ENCODE results near the gene TAMALIN. TPM values are rescaled to one million over a fixed set of nuclear protein-coding genes. Genes with fewer than 3 reads are reported as not detected.

The TAMALIN gene
- polyA plus RNA-seq, 1 experiment = 7.2 TPM

DNA sequence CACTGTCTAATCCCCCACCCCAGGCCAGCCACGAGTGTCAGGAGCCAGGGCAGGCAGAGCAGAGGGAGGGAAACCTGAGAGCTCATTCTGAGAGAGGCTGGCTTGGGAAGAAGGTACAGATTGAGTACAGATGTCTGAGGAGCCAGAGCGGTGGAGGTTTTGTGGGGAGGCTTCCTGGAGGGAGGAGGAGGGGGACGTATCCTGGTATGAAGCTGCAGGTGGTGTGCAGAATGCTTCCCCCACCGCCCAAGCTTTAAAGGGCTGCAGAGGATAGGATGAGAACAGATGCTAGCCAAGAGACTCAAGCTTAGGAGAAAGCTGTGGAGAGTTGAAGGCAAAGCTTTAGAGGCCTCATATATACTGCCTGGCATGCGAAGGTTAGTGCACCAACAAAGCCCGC lies 3.2 kb upstream of the TAMALIN start:
- CTCF ChIA-PET = interaction anchor here (0.8 to 15.4 kb wide), 26 partner anchors 9 to 128 kb away, joined by 3 to 599 read pairs (median 7); partner anchors contain the start of genes ACVR1B and ATG101
- H3K27ac ChIP-seq (ENCODE audit: low read depth, low read length) = no peak overlapping the region

GRCh38 chr12:52004042-52004648 lies 2.6 kb upstream of the TAMALIN start:
- CTCF ChIA-PET = interaction anchor here (0.5 to 15.4 kb wide), 36 partner anchors 9 to 564 kb away, joined by 3 to 599 read pairs (median 4); partner anchors contain the start of genes ACVR1B and ATG101
- Histone ChIP-seq H3K4me3 (ENCODE audit: low read depth, low read length) (no peak overlapping the region), H3K9me3 (ENCODE audit: control insufficient read depth, insufficient read depth, low read length) (no peaks in the 10 kb centered on the region; the same call in 1 of the 2 replicates), H3K27me3 (ENCODE audit: control insufficient read depth, insufficient read depth, low read length) (peaks cover 6% of the 10 kb centered on the region), H3K27ac (ENCODE audit: low read depth, low read length) (no peak overlapping the region)
- POLR2A ChIA-PET = interaction anchor here (2.2 to 2.7 kb wide), 2 partner anchors 17 to 19 kb away, joined by 9 to 13 read pairs; no protein-coding TSS in a partner anchor
- TF ChIP-seq, protein P1, sequence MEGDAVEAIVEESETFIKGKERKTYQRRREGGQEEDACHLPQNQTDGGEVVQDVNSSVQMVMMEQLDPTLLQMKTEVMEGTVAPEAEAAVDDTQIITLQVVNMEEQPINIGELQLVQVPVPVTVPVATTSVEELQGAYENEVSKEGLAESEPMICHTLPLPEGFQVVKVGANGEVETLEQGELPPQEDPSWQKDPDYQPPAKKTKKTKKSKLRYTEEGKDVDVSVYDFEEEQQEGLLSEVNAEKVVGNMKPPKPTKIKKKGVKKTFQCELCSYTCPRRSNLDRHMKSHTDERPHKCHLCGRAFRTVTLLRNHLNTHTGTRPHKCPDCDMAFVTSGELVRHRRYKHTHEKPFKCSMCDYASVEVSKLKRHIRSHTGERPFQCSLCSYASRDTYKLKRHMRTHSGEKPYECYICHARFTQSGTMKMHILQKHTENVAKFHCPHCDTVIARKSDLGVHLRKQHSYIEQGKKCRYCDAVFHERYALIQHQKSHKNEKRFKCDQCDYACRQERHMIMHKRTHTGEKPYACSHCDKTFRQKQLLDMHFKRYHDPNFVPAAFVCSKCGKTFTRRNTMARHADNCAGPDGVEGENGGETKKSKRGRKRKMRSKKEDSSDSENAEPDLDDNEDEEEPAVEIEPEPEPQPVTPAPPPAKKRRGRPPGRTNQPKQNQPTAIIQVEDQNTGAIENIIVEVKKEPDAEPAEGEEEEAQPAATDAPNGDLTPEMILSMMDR (IDR thresholded peaks at IDR 0.05; ENCODE audit: low read depth, low read length) = peak; percentile 83
- DNase-seq (ENCODE audit: low read depth, low spot score) = no peak

More for the DNA sequence above, 3.2 kb upstream of the TAMALIN start:
- TF ChIP-seq, protein P1 (IDR thresholded peaks at IDR 0.05; ENCODE audit: low read depth, low read length) = no peak
- no peak for DNase-seq (ENCODE audit: low read depth, low spot score)
- Histone ChIP-seq H3K4me3 (ENCODE audit: low read depth, low read length) (no peak overlapping the region), H3K27me3 (ENCODE audit: control insufficient read depth, insufficient read depth, low read length) (peaks cover 6% of the 10 kb centered on the region), H3K9me3 (ENCODE audit: control insufficient read depth, insufficient read depth, low read length) (no peaks in the 10 kb centered on the region; the same call in 1 of the 2 replicates)
- POLR2A ChIA-PET = interaction anchor here (0.7 to 2.7 kb wide), 4 partner anchors 11 to 63 kb away, joined by 6 to 13 read pairs (median 8); no protein-coding TSS in a partner anchor

DNA sequence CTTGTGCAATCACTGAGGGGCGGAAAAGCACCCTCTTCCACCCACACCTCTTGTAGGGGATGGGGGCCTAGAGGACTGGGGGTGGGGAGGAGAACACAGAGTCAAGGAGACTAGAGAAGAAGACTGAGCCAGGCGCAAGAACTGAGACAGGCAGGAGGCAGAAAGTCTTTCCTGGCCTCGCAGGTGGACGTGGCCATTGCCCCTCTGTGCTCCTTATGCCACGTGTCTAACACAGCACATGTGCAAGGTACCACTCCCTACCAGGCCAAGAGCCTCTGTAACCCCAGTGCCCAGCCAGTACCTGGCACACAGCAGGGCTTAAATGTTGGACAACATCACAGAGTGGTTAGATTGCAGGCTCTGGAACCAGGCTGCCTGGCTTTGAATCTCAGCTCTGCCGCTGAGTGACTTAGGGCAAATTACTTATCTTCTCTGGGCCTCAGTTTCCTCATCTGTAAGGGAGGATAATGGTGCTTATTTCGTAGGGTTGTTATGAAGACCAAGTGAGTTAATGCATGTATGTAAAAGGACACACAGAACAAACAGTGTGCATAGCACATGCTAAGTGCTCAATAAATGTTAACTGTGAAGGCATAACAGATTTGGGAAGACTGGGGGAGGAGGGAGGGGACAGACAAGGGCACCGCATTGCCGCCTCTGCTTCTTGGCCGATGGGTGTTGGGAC lies 1.4 kb upstream of the TAMALIN start:
- no peaks in the 10 kb centered on the region; the same call in 1 of the 2 replicates for H3K9me3 ChIP-seq (ENCODE audit: control insufficient read depth, insufficient read depth, low read length)
- POLR2A ChIA-PET = interaction anchor here (1.2 to 2.7 kb wide), 4 partner anchors 13 to 20 kb away, joined by 3 to 15 read pairs (median 11); no protein-coding TSS in a partner anchor
- no peak overlapping the region for H3K4me3 ChIP-seq (ENCODE audit: low read depth, low read length)
- H3K27ac ChIP-seq (ENCODE audit: low read depth, low read length) = no peak overlapping the region
- TF ChIP-seq, protein P1 (IDR thresholded peaks at IDR 0.05; ENCODE audit: low read depth, low read length) = no peak
- CTCF ChIA-PET = interaction anchor here (1.9 to 15.4 kb wide), 5 partner anchors 12 to 118 kb away, joined by 16 to 599 read pairs (median 22); no protein-coding TSS in a partner anchor
- peaks cover 6% of the 10 kb centered on the region for H3K27me3 ChIP-seq (ENCODE audit: control insufficient read depth, insufficient read depth, low read length)
- no peak for DNase-seq (ENCODE audit: low read depth, low spot score)

- TF ChIP-seq, protein P1 (IDR thresholded peaks at IDR 0.05; ENCODE audit: low read depth, low read length) = no peak
- DNase-seq (ENCODE audit: low read depth, low spot score) = no peak
- CTCF ChIA-PET = interaction anchor here (0.5 to 15.4 kb wide), 3 partner anchors 13 to 44 kb away, joined by 4 to 599 read pairs (median 76); no protein-coding TSS in a partner anchor
- POLR2A ChIA-PET = interaction anchor here (0.6 to 2.3 kb wide), 13 partner anchors 9 to 87 kb away, joined by 3 to 28 read pairs (median 4); partner anchors contain the start of gene ATG101
- no peaks in the 10 kb centered on the region; the same call in 1 of the 2 replicates for H3K9me3 ChIP-seq (ENCODE audit: control insufficient read depth, insufficient read depth, low read length)
- H3K27ac ChIP-seq (ENCODE audit: low read depth, low read length) = no peak overlapping the region
- H3K4me3 ChIP-seq (ENCODE audit: low read depth, low read length) = peak overlapping the region; percentile 36
- peaks cover 6% of the 10 kb centered on the region for H3K27me3 ChIP-seq (ENCODE audit: control insufficient read depth, insufficient read depth, low read length)
Measured at GRCh38 chr12:52005903-52006703, 643 bp upstream of the TAMALIN start.

Data from AG04450 (cell line).